SK-N-SH treated with all-trans-retinoic acid at 6 μM for 48 hours (cell line): ENCODE measurements around the gene UCK1.

Experiments
- ARNTL ChIP-seq: fragments of 450-650 bp; formaldehyde crosslinking; IDR thresholded peaks from 2 replicates; pipeline ENCODE4 v1.5.0; 2020; ENCODE audit warnings: low read depth, mild to moderate bottlenecking, moderate library complexity, borderline replicate concordance
- CREB5 ChIP-seq: fragments of 250-450 bp; sonication (Bioruptor Pico); IDR thresholded peaks from 2 replicates; pipeline ENCODE4 v1.5.1; 2020; ENCODE audit warnings: low read depth, mild to moderate bottlenecking, moderate library complexity
- CSDC2 ChIP-seq: fragments of 250-450 bp; sonication (Bioruptor Pico); IDR thresholded peaks from 2 replicates; pipeline ENCODE4 v1.5.0; 2020; ENCODE audit warnings: mild to moderate bottlenecking, moderate library complexity
- GLIS3 ChIP-seq: fragments of 250-450 bp; sonication (Bioruptor Pico); IDR thresholded peaks from 2 replicates; pipeline ENCODE4 v1.5.0; 2020; ENCODE audit warnings: mild to moderate bottlenecking, moderate library complexity
- PATZ1 ChIP-seq: fragments of 250-450 bp; sonication (Bioruptor Pico); IDR thresholded peaks from 2 replicates; pipeline ENCODE4 v1.8.0; 2020; ENCODE audit warnings: mild to moderate bottlenecking, moderate library complexity, borderline replicate concordance
- POU6F1 ChIP-seq: fragments of 250-450 bp; sonication (Bioruptor Pico); IDR thresholded peaks from 2 replicates; pipeline ENCODE4 v1.8.0; 2021; ENCODE audit warnings: low read depth, mild to moderate bottlenecking, moderate library complexity, borderline replicate concordance
- PPARA ChIP-seq: fragments of 250-450 bp; sonication (Bioruptor Pico); IDR thresholded peaks from 2 replicates; pipeline ENCODE4 v1.5.0; 2020; ENCODE audit warnings: mild to moderate bottlenecking, borderline replicate concordance
- ZNF565 ChIP-seq: fragments of 450-650 bp; formaldehyde crosslinking; conservative IDR thresholded peaks from 2 replicates; pipeline ENCODE4 v1.5.0; 2020; ENCODE audit warnings: low read depth, mild to moderate bottlenecking, moderate library complexity

GRCh38 chr9:131580358-131580757 is 49.3 kb upstream of the UCK1 start:
- TF ChIP-seq CREB5 (CRISPR knock-in tag) (no peak), POU6F1 (no peak), ZNF565 (no peak), PPARA (no peak), GLIS3 (CRISPR knock-in tag) (no peak), PATZ1 (no peak), CSDC2 (CRISPR knock-in tag) (no peak), ARNTL (no peak)
